ENCODE results near the gene AP4S1.
"Not testable (repeated sequence)": the region's sequence is repeated elsewhere in the genome, so short reads cannot be mapped to it uniquely, and the experiment has no call there.

The AP4S1 gene

GRCh38 chr14:31009836-31010574, 15.4 kb upstream of the AP4S1 start:
- no peak for DNase-seq

DNA sequence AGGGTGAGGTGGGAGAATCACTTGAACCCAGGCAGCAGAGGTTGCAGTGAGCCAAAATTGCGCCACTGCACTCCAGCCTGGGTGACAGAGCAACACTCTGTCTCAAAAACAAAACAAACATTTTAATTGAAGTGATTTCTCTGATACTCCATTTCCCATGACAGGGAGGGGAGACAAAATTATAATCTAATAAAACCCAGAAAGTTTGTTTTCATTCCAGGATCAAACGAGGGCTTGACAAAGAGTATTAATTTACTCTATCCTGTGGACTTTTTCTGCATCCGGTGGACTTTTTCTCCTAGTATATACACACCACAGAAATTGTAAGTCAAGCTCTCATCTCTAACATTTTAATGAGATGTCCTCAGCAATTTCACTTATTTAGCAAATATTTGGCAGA, 14.5 kb upstream of the AP4S1 start:
- DNase-seq = no peak

DNA sequence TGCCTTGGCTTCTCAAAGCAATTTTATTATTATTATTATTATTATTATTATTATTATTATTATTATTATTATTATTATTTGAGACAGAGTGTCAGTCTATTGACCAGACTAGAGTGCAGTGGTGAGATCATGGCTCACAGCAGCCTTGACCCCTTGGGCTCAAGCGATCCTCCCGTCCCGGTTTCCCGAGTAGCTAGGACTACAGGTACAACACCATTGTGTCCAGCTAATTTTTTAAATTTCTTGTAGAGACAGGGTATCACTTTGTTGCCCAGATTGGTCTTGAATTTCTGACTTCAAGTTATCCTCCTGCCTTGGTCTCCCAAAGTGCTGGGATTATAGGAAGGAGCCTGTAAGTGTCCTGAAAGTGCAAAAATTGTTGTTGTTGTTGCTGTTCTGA, 11.6 kb upstream of the AP4S1 start:
- DNase-seq = no peak

DNA sequence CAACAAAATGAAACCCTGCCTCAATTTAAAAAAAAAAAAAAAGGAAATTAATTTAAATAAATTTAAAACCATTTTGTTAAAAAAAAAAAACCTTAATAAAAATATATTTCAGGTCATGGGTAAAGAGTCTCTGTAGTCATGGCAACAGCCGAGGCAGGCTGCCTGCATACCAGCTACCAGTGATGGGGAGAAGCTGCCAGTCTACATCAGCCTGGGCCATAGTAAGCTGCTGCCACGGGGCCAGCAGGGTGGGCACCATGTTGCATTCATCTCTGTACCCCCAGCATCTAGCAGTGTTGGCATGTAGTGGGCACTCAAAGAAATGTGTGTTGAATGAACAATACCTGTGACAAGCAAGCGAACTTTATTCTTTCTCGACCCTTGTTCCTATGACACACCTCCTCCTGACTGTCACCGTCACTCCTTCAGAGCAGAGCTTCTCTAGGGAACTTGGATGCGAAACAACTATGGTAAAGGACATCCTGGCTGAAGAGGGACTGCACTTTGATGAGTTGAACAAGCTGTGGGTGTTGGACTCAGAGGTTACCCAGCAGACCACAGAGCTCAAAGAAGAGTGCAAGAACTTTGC, 7.3 kb upstream of the AP4S1 start:
- no peak for DNase-seq

DNA sequence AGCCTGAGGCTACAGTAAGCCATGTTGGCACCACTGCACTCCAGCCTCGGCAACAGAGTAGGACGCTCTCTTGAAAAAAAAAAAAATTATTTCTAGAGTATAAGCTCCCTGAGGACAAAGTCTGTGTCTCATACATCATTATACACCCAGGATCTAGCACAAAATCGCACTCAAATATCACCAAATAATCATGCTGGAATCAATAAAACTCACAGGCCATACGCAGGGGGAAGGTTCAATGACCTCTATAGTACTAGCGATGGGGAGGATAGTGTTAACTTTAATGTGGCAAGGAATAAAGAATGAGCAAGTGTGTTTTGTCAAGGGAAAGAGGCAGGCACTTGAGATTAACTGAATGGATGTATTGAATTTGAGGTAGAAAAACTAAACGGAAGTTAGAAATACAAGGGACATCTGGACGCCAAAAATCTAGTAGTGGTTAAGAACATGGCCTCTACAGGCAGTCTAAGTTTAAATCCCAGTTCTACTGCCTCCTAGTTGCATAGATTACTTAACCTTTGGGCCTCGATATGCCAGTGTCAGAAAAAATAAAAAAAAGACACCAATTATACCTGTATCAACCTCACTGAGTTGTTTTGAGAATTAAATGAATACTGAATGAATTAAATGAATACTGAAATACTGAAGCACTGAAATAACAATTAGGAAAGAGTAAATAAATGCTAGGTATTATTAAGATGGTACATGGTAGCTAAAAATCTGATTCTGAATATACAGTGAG, 4.4 kb upstream of the AP4S1 start:
- DNase-seq = no peak

DNA sequence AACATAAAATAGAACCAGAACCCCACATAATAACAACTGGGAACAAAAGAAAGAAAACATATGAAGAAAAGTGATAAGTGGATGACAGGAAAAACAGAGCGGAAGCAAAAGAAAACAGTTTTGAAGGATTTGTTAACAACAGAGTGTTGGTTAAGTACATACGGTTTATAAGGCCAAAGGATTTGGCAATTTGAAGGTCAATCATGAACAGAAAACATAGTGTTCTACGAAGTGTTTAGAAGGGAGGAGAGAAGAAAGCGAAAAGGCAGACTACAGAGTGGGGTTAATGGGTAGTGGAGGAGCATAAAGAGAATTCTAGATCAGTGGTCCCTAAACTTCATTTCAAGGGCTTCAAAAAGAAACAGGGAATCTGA, 3.9 kb upstream of the AP4S1 start:
- DNase-seq = no peak

- no peak for DNase-seq
Observed at GRCh38 chr14:31022386-31022785, 3.1 kb upstream of the AP4S1 start.

DNA sequence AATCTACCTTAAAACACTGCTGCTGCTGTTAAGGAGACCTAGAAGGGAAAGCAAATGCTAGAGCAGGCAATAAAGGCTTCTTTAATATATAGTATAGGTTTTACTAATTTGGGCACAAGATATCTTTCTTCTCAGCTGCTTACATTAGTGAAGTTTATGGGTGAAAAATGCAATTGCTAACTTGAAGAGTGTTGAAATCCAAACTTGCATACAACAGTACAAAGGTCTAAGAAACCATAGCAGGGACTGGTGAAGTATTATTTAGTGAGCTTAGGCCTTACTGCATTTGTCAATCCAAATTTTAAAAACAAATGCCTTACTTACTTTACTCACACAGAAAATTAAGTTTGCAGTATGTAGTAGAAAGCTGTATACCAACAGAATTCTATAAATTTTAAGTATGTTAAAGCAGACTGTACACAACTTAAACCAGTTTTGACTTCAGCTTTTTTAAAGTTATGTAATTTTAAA, 1.4 kb upstream of the AP4S1 start:
- no peak for DNase-seq

DNA sequence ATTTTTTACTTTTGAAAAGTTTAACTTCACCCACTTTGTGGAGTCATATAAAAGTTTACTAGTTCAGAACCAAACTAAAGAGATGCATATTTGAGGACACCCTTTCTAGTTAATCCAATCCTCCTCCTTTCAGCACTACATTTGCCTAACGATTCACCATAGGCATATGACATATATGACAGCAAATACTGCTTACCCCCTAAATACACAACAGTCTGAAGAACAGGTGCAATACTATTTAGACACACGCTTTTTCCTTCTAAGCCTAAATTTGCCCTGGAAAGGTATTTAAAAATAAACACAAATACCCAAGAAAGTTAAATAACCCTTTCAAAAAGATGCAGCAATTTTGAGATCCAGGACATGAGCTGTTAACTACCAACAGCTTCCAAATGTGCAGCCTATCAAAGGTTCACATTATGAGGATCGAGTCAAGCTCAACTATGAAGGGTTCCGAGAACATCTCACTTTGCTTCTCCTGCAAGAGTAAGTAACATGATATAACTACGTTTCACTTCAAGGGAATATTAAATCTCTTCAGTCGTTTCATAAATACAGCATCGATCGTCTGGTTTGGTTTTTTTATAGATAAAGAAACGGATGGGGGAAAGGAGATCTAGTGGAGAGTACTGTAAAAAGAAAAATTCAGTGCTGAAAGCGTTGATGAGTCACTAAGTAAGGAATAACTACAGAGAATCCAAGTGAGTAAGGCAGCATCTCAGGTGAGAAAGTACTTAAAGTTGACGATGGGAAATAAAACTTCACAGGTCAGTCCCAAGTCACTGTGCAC, 677 bp upstream of the AP4S1 start:
- DNase-seq = no peak

- DNase-seq = no peak
Observed at GRCh38 chr14:31026077-31026449, 614 bp downstream of the AP4S1 start, which contains the start of gene STRN3. STRN3 (minus strand) TSS chr14:31026379; CDS start chr14:31026185, 194 bp downstream.

DNA sequence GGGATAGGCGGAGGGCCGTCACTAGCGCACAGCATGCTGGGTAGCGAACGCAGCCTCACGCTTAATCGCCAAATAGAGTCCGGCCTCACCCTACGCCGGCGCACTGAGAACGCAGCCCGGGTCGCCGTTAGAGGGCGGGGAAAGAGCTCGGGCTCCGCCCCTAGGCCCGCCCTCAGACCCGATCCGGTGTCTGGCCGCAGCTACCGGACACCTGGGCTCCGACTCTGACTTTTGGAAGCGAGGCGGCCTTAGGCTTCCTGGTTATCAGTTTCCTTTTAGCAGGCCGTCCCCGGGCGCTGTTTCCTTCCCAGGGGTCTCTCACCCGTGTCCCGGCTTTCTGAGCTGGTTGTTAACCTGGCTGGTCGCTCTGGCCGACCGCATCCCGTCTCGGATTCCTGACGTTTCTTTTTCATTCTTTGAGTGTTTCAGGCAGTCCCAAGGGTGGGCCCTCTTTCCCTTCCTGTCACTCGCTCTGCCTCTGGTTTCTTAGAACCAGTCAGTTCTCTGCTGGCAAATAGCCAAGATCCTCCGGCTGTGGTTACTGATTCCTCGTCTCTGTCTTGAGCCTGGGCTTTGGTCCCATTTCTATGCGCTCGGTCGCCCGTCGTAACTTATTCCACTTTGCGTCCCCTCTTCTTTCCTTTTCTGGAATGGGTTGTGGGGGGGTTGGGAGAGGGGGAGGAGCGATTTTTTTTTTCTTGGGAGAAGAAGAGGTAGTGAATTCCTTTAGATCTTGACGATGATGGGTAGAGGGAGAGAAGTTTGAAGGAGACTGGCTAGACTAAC, 1.2 kb downstream of the AP4S1 start:
- peak; percentile 92 for DNase-seq

DNA sequence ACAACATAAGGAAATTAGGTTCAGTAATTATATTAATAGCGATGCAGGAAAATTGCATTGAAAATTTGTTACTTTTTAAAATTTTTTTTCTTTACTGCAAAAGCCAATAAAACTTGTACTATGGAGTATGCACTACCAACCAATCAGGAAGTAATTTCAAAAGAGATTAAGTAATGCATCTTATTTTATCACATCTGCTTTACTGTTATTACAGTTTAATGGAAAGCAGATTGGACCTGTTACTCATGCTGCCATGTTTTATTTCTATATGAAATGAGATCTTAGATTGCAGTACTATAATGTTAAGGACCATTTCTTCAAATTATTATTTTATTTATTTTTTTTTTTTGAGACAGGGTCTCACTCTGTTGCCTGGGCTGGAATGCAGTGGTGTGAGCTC, 2.4 kb downstream of the AP4S1 start:
- no peak for DNase-seq

GRCh38 chr14:31029016-31029970, 3.8 kb downstream of the AP4S1 start:
- no peak for DNase-seq

DNA sequence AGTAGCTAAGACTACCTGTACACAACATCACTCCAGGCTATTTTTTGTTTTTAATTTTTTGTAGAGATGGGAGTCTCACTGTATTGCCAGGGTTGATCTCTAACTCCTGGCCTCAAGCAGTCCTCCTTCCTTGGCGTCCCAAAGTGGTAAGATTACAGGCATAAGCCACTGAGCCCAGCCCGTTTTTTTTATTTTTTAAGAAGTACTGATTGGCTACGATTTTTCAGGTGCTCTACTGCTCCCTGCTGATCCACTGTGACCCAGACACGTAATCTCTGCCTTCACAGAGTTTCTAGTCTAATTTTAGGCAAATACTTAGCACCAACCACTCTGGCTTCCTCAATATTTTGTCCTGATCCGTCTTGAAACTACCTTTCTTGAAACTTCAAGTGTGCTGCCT, 5.0 kb downstream of the AP4S1 start:
- DNase-seq = no peak

- DNase-seq = no peak
Observed at GRCh38 chr14:31036552-31036951, 11.1 kb downstream of the AP4S1 start.

DNA sequence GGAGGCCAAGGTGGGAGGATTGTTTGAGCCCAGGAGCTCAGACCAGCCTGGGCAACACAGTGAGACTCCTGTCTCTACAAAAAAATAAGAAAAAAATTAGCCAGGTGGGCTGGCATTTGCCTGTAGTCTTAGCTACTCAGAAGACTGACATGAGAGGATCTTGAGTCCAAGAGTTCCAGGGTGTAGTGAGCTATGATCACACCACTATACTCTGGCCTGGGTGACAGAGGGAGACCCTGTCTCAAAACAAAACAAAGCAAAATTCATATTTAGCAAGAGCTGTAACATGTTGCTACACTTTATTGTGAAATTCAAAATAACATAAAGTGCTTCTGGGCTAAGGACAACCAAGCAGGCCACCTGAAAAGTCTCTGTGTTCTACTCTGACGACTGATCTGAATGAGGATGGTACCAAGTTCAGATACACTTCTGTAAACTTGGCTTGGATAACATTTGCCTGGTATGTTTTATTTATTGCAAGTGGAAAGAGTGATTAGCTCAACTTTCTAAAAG, 12.3 kb downstream of the AP4S1 start:
- DNase-seq = no peak

DNA sequence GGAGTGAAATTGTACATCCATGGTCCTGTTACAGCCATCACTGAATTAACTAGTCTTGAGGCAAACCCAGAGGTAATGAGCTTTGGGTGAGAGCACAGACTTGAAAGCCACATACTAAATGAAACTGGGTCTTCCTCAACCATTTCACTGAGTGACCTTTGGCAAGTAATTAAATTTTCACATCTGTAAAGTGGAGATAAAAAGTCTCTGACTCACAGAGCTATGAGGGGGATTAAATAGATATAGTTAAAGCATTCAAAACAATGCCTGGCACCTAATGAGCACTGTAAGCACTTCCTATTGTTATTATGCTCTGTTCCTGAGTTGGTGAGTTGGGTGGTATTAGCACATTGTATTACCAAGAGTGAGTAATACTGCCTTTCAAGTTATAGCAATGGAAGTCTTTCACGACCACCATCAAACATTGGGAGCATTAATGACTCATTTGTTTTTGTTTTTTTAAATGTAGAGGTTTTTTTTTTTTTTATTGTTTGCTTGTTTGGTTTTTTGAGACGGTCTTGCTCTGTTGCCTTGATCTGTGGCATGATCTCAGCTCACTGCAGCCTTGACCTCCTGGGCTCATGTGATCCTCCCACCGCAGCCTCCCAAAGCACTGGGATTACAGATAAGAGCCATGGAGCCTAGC, 13.2 kb downstream of the AP4S1 start:
- DNase-seq = no peak

DNA sequence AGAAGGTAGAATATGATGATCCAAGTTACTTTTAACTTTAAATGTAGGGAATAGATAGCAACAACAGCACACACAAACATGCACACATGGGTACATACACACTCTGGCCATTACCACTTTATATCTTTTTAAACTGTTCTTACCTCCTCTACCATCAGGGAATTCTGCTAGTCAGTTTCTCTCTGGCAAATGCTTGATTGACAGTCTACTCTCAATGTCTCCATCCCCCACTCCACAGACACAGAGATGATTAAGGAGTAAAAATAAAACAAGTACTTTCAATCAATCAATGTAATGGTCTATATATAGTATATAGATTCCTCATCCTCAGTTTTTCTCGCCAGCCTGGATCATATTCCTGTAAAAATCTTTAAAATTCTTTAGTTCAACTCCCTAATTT, 16.9 kb downstream of the AP4S1 start:
- no peak for DNase-seq

- DNase-seq = not testable (repeated sequence)
Observed at GRCh38 chr14:31042893-31043292, 17.4 kb downstream of the AP4S1 start.

- no peak for DNase-seq
Observed at GRCh38 chr14:31043379-31043778, 17.9 kb downstream of the AP4S1 start.

Measured in CD4-positive, alpha-beta T cell treated with Interleukin-6 for 4 hours (primary cell).